ENCODE data around the gene RALGAPA2. TPM values are rescaled to one million over a fixed set of nuclear protein-coding genes. Genes with fewer than 3 reads are reported as not detected.

RALGAPA2 gene
- total RNA-seq, 4 donors from 2014 or later: 20.1 to 27.7 (median 23.0) TPM

GRCh38 chr20:20554951-20555350, 157.5 kb downstream of the RALGAPA2 start:
- intact Hi-C loops (cut with DNase I): no loop called here
- WGBS: 100% methylated on average over 2 of the region's 2 CpGs
- Histone ChIP-seq H3K36me3 (peaks cover 0 to 32% (median 17%) of the 10 kb centered on the region in 4 donors), H3K27me3 (no peaks in the 10 kb centered on the region), H3K27ac (replicated peaks in 1 of 4) (no peak overlapping the region), H3K4me1 (no peaks in the 10 kb centered on the region), H3K9me3 (no peaks in the 10 kb centered on the region), H3K4me3 (no peak overlapping the region)
- TF ChIP-seq POLR2A (IDR thresholded peaks at IDR 0.05; ENCODE audit: low read depth): no peak
- TF ChIP-seq POLR2AphosphoS5 (IDR thresholded peaks at IDR 0.05): no peak
- TF ChIP-seq EP300 (IDR thresholded peaks at IDR 0.05): no peak
- TF ChIP-seq, protein P1, sequence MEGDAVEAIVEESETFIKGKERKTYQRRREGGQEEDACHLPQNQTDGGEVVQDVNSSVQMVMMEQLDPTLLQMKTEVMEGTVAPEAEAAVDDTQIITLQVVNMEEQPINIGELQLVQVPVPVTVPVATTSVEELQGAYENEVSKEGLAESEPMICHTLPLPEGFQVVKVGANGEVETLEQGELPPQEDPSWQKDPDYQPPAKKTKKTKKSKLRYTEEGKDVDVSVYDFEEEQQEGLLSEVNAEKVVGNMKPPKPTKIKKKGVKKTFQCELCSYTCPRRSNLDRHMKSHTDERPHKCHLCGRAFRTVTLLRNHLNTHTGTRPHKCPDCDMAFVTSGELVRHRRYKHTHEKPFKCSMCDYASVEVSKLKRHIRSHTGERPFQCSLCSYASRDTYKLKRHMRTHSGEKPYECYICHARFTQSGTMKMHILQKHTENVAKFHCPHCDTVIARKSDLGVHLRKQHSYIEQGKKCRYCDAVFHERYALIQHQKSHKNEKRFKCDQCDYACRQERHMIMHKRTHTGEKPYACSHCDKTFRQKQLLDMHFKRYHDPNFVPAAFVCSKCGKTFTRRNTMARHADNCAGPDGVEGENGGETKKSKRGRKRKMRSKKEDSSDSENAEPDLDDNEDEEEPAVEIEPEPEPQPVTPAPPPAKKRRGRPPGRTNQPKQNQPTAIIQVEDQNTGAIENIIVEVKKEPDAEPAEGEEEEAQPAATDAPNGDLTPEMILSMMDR (IDR thresholded peaks at IDR 0.05): no peak
- no peak for DNase-seq (ENCODE audit: extremely low spot score)

GRCh38 chr20:20553541-20553940, 158.9 kb downstream of the RALGAPA2 start:
- intact Hi-C loops (cut with DNase I): no loop called here
- H3K27ac ChIP-seq (replicated peaks in 1 of 4): no peak overlapping the region
- H3K36me3 ChIP-seq: peaks cover 0 to 28% (median 14%) of the 10 kb centered on the region in 4 donors
- no peaks in the 10 kb centered on the region for H3K27me3 ChIP-seq
- H3K4me3 ChIP-seq: no peak overlapping the region
- no peaks in the 10 kb centered on the region for H3K9me3 ChIP-seq
- no peaks in the 10 kb centered on the region for H3K4me1 ChIP-seq
- DNase-seq (ENCODE audit: extremely low spot score): no peak
- TF ChIP-seq, protein P1 (IDR thresholded peaks at IDR 0.05): no peak
- no peak for TF ChIP-seq POLR2AphosphoS5 (IDR thresholded peaks at IDR 0.05)

GRCh38 chr20:20552076-20552475, 160.4 kb downstream of the RALGAPA2 start:
- peaks cover 0 to 27% (median 9%) of the 10 kb centered on the region in 4 donors for H3K36me3 ChIP-seq
- DNase-seq (ENCODE audit: extremely low spot score): no peak
- 92% methylated on average over 4 of the region's 4 CpGs for WGBS
- H3K27ac ChIP-seq (replicated peaks in 1 of 4): no peak overlapping the region
- intact Hi-C loops (cut with DNase I): no loop called here
- no peak overlapping the region for H3K4me3 ChIP-seq
- H3K27me3 ChIP-seq: no peaks in the 10 kb centered on the region
- no peaks in the 10 kb centered on the region for H3K4me1 ChIP-seq
- no peaks in the 10 kb centered on the region for H3K9me3 ChIP-seq
- TF ChIP-seq EP300 (IDR thresholded peaks at IDR 0.05) (no peak), POLR2A (IDR thresholded peaks at IDR 0.05; ENCODE audit: low read depth) (no peak), POLR2AphosphoS5 (IDR thresholded peaks at IDR 0.05) (no peak)
- TF ChIP-seq, protein P1 (IDR thresholded peaks at IDR 0.05): no peak

DNA sequence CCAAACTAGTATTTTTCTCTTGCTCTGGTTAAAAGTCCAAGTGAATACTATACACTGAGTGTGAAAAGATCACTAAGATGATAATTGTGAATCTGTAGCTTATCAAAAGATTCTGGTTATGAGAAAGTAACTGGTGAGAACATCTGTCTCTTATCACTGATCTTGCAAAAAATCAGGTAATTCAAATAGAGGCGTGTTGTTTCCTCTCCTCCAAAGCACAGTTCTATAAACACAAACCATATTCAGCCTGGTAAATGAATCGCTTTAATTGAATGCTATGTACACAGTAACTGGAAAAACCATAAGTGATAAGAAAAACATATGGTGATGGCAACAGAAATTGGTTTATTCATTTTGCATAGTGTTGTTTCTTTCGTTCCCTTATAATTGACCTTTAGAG, 161.0 kb downstream of the RALGAPA2 start:
- intact Hi-C loops (cut with DNase I): no loop called here
- no peak for TF ChIP-seq POLR2AphosphoS5 (IDR thresholded peaks at IDR 0.05)
- H3K4me1 ChIP-seq: no peaks in the 10 kb centered on the region

DNA sequence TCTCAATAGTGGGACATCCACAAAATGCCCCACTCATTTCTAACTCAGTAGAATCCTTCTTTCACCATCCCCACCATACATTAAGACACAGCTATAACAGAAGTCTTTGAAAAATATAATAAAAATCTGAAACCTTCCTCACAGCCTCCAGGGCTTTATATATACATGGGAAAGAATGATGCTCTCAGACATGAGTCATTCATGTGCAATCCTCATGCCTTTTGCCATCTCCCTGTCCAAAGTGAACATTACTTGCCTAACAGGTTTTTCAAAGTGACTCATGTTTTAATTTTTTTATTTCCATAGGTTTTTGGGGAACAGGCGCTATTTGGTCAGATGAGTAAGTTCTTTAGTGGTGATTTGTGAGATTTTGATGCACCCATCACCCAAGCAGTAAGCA, 162.7 kb downstream of the RALGAPA2 start:
- Histone ChIP-seq H3K9me3 (no peaks in the 10 kb centered on the region), H3K27me3 (no peaks in the 10 kb centered on the region), H3K27ac (replicated peaks in 1 of 4) (no peak overlapping the region), H3K4me3 (no peak overlapping the region), H3K36me3 (peaks cover 0 to 37% (median 12%) of the 10 kb centered on the region in 4 donors), H3K4me1 (no peaks in the 10 kb centered on the region)
- WGBS: 96% methylated on average over 1 of the region's 1 CpG
- no peak for DNase-seq (ENCODE audit: extremely low spot score)
- intact Hi-C loops (cut with DNase I): no loop called here
- TF ChIP-seq POLR2AphosphoS5 (IDR thresholded peaks at IDR 0.05) (no peak), EP300 (IDR thresholded peaks at IDR 0.05) (no peak), POLR2A (IDR thresholded peaks at IDR 0.05; ENCODE audit: low read depth) (no peak)
- TF ChIP-seq, protein P1 (IDR thresholded peaks at IDR 0.05): no peak

More for the DNA sequence above, 161.0 kb downstream of the RALGAPA2 start:
- Histone ChIP-seq H3K27ac (replicated peaks in 1 of 4) (no peak overlapping the region), H3K9me3 (no peaks in the 10 kb centered on the region), H3K36me3 (peaks cover 0 to 27% (median 10%) of the 10 kb centered on the region in 4 donors), H3K4me3 (no peak overlapping the region), H3K27me3 (no peaks in the 10 kb centered on the region)
- WGBS: 95% methylated on average over 3 of the region's 3 CpGs
- no peak for DNase-seq (ENCODE audit: extremely low spot score)

Measured in esophagus muscularis mucosa (tissue), 4 donors.